ENCODE data around the gene SLC38A3.

Gene SLC38A3

DNA sequence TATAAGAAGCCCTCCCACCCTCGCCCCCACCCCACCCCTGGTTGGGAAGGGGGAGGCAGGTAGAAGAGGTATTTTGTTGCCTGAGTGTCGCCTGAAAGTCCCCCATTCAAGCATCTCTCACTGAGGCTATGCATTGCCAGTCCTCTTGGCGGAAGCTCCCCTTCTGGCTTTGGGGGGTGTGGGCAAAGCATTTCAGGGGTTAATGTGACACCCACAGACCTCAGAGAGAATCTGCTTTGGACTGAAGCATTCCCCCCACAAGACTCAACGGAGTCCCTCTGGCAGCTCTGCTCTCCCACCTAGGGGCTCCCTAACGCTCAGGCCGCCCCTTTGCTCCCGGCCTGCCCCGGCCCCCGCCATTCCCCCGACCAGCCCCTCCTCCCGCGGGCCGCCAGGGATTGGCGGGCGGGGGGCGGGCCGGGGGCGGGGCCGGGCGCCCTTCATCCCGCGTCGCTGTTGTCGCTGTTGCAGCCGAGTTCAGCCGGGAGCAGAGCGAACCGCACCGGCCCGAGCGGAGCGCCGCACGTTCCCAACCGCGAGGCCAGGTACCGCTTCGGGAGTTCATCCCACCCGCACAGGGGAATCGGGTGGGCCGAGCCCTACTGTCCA lies at the start of gene SLC38A3:
SLC38A3 (plus strand) TSS at position 468 of the 609 bp plus-strand sequence. CDS start 8,929 bp downstream, outside the sequence.
- DNase-seq = no peak

DNA sequence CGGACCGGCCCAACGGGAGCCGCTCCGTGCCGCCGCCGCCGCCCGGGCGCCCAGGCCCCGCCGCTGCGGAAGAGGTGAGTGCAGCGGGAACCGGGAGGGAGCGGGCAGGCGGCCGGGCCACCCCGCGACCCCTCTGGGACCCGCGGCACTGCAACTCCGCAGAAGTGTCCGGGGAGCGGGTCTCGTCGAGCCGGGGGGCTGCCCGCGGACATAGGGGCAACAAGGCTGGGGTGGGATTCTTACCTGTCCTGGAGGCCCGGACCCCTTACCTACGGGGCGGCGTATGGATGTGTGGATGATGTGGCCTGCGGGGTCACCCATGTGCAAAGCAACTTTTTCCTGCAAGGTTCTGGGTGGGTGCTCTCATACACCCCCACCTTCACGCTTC lies 49.6 kb upstream of the SLC38A3 start:
- no peak for DNase-seq

DNA sequence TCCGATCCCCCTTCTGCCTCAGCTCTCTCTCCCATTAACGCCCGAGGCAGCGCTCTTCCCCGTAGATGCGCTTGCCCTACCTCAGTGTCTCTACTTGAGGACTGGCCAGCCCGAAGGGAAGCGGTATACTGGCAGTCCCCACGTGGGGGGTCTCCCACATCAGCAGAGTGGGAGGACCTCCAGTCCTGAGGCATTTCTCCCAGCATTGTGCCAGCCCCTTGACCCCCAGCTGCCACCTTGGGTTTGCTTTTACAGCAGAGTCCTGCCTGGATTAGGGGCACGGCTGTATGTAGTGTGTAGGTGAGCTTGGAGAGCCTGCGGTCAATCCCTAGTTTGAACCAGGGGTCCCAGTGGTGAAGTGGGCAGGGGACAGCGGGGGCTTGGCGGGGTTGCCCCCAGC lies 49.2 kb upstream of the SLC38A3 start:
- no peak for DNase-seq

DNA sequence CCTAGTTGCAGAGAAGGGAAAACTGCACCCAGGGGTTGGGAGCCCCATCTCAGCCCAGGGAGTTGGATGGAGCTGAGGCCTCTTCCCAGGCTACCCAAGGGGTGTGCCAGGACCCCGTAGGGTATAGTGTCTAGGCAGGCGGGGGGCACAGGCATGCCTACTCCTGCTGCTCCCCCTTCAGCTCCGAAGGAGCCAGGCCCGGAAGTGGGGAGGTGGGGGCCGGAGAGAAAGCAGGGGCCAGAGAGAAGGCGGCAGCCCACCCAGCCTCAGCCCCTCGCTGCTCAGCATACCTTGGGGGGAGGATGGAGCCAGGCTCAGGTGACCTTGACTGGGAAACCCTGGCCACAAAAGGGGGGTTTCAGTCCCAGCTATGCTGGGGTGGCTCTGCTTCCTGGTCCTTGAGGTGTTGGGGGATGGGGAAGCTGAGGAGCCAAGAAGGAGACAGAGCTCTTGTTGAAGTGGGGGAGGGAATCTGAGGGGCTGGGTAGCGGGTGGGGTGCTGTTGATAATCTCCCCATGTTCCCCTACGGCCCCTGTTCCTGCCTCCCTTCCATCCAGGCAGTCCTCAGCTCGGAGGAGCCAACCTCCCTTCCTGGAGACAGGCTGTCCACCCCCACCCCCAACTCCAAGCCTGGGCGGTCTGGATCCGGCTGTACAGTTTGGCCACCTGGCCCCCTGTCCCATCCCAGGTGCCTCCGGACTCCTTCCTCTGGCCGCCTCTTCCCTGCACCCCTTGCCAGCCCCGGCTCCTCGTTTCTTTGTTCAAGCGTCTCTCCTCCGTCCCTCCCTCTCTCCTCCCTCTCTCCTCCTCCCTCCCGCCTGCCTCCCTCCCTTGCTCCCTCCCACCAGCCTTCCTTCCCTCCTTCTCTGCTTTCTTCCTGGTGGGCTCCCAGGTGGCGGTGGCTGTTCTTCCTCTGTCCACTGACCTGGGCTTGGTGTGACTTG lies 48.2 kb upstream of the SLC38A3 start:
- no peak for DNase-seq

DNA sequence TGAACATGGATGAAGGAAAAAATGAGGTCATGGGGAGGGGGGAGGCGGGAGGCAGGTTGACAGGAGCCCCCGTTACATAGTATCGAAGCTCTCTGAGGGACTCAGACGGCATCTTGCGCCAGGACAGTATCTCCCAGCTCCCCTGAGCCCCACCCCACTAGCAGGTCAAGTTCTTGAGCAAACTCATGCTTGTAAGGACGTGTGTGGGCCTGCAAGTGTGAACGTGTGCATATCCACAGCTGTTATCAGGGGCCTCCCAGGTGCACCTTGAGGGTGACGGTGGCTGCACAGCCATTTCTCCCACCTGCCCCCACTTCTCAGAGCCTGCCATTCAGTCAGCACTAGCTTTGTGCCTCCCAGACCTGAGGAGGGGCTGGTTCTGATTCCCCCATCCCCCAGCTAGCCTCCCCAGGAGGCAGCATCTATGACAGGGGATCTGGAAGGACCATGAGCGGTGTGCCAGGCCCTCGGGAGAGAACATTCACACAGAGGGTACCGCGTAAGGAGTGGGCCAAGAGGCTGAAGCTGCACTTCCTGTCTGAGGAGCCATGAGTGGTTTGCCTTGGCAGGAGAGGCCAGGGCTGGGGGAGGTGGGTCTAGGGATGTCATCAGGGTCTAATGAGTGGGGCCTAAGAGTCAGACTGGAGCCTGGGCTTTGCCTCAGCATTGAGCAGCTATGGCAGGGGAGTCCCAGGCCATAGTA lies 47.1 kb upstream of the SLC38A3 start:
- DNase-seq = no peak

DNA sequence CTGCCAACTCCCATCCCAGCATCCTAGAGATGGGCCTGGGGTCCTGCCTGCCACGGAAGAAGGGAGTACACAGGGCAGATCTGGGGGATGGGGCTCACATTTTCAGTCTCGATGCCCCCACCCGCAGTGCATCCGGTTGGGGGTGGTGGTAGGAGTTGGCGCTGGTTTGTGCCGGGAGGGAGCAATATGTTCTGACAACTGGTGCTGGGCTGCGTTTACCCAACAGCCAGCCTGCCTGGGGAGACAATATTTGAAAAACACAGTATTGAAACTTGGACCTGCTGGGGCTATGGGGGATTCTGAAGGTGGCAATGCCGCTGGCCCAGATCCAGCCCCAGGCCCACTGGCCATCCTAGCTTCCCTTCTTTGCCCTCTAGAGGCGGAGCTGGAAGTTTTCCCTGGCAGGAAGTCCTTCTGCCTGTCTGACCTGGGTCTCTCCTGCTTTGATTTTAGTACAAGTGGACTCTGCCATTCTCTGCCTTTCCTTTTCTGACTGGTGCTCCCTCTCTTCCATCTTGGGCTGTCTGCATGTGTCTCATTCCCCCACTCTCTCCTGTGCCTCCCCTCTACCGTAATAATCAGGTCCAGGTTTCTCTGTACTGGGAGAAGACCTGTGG lies 46.4 kb upstream of the SLC38A3 start:
- no peak for DNase-seq

DNA sequence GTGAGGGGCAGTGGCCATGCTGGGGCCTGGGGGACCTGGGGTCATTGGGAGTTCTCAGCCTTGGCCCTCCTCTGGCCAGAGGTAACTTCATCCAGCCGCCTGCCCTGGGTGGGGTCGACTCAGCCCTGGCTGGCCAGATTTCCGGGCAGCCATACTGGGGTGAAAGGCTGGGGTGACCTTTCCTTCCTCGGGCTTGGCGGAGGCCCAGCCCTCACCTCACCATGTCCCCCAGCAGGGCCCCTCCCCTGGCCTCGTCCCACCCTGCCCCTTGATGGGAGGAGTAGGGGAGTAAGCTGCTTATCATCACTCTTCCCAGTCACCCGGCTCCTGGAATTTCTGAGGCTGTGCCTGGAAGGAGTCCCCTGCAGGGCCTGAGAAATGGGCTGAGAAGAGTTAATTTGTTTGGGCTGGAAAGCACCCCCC lies 44.5 kb upstream of the SLC38A3 start:
- DNase-seq = no peak

DNA sequence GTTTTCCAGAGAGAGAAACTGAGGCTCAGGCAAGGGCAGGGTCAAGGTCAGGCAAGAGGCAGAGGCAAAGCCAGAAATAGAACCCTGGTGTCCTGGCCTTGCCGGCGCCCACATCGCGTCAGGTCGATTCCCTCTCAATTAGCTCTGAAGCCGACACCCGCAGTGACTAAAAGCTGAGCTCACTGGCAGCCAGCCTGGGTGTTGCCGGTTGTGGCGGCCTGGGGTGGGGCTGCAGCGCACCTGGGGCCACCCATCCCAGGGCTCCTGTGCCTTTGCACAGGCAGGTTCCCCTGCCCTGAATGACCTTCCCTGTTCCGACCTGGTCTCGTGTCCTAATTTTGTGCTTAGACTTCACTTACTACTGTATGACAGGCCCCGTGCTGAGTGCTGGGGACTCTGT lies 43.8 kb upstream of the SLC38A3 start:
- no peak for DNase-seq

DNA sequence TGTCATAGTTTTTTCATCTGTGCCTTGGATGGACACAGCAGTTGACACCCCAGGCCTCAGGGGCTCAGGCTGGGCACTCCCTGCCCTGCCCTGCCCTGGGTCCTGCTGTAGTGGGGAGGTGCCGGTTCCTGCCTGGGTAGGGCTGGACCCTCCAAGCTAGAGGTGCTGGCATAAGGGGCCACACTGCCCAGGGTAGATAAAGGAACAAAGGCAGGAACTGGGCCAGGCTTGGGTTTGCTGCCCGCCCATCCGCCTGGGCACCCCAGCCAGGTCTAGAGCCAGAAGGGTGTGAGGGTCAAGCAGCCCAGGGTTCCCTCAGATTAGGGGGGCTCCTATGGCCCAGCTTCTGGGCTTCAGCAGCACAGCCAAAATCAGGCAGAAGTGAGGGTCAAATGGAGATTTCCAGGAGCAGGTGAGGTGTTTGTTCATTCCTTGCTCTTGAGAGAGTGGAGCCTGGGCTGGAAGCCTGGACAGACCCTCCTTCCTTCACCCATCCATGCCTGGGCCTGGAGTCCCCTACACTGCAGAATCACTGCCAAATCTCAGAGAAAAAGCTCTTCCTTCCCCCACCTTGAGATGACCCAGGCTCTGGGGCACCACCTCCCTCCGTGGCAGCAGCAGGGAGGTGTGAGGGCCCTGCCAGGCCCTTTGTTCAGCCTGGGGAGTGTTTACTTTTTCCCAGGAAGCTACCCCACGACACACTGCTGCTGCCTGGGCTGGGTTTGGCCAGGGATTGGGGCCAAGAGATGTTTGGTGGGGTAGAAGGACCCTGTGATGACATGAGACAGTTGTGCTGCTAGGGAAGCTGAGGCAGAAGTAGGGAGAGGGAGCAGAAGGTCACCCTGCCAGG lies 42.8 kb upstream of the SLC38A3 start:
- no peak for DNase-seq

DNA sequence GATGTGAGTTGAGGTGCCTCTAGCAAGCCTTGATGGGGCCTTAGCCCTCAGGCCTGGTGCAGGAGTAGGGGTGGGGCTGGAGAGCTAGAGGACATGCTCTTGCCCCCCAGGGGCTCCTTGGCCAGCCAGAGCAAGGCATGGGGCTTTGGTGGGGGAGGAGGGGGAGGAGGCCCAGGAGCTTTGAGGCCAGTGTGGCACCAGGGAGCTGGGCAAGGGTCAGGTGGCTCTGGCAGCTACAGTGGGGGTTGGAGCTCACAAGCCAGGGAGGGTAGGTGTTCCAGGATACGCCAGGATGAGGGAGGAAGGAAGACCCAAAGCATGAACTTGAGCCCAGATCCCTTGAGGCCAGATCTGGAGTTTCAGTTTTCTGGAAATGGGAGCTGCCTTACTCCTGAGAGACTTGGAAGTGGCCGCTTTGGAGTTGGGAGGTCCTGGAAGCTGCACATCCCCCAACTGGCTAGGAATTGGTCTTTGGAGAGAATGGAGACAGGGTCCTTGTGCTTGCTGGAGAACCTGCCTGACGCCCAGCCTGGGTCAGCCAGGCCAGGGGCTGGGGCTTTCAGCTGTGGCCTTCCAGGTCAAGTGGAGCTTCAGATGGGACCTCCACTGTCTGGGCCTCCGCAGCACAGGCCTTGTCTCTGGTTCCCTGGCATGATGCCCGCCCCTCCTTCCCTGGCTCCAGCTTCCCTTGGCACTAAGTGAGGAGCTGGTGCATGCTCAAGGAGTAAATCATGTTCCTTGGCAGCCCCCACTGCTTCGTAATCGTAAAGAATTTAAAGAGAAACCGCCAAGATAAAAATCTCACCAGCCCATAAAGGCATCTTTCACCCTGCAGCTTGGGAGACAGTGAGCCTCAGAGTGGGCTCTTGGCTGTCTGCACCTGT lies 41.3 kb upstream of the SLC38A3 start:
- DNase-seq = no peak

DNA sequence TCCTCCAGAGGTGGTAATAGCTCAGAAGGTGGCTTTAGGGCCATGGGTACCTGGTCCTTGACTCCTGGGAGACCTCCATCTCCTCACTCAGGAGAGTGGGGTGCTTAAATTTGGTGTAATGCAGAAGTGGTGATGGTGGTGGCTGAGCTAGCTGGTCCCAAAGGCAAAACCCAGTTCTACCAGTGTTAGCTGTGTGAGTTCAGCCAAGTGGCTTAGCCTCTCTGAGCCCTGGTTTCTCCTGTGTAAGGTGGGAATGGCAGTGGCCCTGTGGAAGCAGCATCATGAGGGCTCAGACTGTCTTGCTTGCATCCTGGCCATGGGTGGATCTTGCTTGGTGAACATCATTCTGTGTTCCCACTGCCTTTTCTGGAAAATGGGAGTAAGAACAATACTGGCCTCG lies 40.6 kb upstream of the SLC38A3 start:
- no peak for DNase-seq

DNA sequence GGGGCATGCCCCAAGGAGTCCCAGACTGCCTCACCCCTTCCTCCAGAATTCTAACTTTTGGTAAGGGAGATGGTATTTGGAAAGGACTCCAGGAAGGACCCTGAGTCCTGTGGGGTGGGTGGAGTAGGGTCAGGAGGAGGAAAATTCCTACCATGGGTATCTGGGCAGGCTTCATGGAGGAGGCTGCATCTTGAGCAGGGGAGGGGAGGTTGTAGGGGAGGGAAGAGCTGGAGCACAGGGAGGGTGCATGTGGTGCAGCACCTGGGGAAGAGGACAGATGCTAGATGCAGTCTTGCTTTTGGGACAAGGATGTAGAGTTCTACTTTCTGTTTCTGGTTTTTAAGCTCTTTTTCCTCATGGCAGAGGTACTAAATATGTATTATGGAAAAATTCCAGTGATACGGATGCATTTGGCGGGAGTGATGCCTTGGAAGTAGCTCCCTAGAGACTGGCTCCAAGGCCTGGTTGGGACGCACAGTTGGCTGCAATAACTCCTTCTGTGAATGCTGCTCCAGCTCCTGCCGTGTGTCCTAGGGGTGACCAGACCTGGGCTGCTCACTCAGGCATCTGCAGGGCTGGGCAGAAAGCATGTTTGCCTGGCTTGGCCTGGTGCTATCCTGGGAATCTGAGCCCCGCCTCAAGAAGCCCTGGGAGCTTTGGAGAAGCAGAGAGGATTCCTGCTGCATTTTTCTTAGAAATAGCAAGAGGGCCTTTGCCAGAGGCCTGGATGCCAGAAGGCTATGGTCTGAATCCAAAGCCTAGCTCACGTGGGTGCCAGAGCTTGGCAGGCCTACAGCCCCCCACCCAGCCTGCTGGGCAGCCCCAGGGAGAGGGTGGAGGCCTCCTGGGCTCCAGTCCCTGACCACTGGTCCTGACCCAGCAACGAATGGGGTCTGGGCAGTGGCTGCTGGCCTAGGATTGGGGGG lies 39.8 kb upstream of the SLC38A3 start:
- no peak for DNase-seq

DNA sequence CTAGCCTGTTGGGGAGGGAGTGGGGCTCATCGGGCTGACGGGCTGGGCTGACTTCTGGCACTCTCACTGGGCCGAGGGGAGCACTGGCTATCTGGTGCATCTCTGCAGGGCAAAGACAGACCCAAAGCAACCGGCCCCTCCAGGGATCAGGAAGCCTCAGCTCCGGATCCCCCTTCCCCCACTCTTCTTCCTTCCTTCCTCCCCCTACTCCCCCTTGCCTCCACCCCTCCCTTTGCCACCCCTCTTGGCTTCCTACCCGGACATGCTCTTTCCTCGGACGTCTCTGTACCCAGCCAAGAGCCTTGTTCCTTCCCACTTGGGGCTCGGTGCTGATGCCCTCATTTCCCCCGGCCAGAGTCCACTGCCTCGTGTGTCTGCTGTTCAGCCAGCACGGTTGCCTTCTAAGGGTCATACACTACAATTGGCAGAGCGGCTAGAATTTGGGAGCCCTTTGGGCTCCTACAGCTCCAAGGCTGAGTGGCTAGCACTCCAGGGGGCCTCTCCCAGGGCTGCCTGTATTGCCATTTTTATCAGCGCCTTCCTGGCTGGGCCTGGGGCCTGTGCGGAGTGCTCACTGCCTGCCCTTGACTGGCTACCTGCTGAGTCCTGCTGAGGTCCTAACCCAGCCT lies 39.0 kb upstream of the SLC38A3 start:
- DNase-seq = peak; percentile 29

DNA sequence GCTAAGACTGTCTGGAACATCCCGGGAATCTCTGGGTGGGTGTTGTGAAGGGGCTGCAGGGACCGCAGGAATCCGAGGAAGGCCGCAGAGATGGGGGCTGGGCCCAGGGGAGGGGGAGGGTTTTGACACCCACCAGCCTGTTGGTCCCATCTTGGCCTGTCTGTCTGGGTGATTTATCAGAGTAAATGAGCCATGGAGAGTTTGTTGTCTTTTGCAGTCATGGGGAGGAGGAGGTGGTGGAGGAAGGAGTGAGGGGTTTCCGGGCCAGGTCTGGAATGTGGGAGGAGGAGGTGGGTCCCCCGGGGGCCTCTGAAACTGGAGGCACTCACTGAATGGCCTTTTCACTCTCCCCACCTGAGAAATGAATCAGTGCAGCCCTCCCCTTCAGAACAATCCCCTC lies 38.5 kb upstream of the SLC38A3 start:
- no peak for DNase-seq

DNA sequence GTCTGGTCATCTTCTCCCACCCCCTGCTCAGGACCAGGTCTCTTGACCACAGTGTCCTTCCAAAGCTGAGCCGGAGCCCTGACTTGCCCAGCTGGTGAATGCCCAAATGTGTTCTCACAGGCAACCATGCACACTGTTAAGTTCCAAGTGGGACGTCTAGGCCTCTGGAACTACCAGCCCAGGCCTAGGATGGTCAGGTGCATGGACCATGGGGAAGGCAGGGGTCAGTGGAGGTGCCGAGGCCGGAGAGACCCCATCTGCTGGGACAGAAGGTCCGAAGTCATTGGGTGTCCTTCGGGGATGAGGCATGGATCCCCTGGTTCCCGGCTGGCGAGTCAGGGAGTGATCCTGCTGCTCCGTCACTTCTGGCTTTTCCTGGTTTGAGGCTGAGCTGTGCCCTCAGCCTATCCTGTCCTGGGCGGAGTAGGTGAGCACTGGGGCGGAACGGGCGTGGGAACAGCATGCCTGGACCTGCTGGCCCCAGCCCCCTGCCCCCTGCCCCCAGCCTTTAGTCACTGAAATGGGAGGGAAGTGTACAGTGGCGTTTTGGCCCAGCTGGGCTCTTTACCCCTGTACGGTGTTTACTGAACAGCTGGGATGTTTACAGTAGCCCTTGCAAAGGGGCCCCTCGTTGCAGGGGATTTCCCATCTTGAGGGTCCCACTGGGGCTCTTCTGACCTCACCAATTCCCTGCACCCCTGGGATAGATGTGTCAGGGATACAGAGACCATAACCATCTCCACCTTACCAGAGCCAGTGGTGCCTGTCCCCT lies 37.8 kb upstream of the SLC38A3 start:
- no peak for DNase-seq

DNA sequence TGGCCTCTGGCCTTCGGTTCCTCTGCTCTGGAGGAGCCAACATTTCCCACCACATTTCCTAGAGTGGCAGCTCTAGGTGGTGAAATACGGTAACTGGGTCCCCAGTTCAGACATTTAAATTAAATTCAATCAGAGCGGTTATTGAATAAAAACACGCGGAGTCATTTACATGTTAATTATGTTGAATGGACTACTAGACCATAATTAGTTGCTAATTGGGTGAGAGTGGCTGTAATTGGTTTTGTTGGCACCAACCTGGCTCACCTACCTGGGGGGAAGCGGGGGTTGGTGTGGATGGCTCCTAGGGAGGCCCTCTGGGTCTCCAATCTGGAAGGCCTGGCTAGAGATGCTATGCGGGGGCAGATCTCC lies 37.2 kb upstream of the SLC38A3 start:
- DNase-seq = no peak

DNA sequence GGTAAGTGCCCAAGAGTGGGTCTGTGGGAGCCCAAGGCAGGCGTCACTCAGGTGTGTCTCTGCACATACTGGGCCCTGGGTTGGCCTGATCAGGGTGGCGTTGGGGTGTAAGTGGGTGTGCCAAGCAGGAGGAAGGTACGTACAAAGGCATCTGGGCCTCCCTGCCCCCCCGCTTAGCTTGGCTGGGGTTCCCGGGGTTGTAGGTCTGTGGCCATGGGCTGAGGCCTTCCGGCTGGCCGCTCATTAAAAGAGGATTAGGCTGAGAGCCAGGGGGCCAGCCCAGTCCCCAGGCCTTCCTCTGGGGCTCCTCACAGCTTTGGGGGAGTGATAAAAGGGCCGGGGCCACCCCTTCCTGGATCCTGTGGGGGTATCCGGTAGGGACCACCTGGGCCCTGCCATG lies 36.7 kb upstream of the SLC38A3 start:
- no peak for DNase-seq

DNA sequence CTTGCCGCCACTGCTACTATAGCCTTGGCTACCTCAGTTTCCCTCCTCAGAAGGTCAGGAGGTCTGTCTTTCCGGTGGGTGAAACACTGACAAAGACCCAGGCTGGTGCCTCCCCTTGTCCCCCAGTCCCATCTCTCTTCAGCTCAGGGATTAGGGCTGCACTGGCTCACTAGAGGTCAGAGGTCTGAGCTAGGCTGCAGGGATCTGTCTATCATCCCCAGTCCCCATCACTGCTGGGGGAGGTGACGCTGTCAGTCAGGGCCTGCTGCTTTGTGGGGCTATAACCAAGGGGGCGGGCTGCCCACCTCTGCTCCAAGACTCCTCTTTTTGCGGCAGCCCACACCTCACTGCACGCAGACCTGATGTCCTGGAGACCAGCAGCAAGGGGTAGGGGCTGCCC lies 36.3 kb upstream of the SLC38A3 start:
- no peak for DNase-seq

Data from KG1 (cell line).